ENCODE results near the gene ABCF1. TPM values are rescaled to one million over a fixed set of nuclear protein-coding genes. Genes with fewer than 3 reads are reported as not detected.
A peak's percentile ranks its signal among the peaks of the same experiment; 100 is the strongest.

The ABCF1 gene
- total and polyA plus RNA-seq, 5 experiments from 2014 or later, result 19.1 to 71.3 (median 43.1) TPM

- Mint-ChIP-seq H3K27me3 (peaks cover 0 to 2% (median 0%) of the 10 kb centered on the region in 5 donors), H3K4me3 (no peak overlapping the region), H3K4me1 (peaks cover 22 to 52% (median 40%) of the 10 kb centered on the region in 4 donors), H3K9me3 (no peaks in the 10 kb centered on the region), H3K27ac (peak overlapping the region in 4 of 10 donors; percentile 33 to 70 (median 47)), H3K36me3 (peaks cover 3 to 34% (median 5%) of the 10 kb centered on the region in 3 donors)
- POLR2A ChIA-PET, result interaction anchor here (0.6 kb wide), 1 partner anchor 19 kb away, joined by 3 read pairs; no protein-coding TSS in a partner anchor
- ATAC-seq (no peak), DNase-seq (no peak)
These were observed 10.3 kb upstream of the ABCF1 start for GRCh38 chr6:30560930-30561329.

- POLR2A ChIA-PET, result interaction anchor here (0.7 to 1.5 kb wide), 4 partner anchors 8 to 95 kb away, joined by 3 to 4 read pairs (median 4); no protein-coding TSS in a partner anchor
- ATAC-seq, result no peak
- H3K4me3 Mint-ChIP-seq, result peak overlapping the region in 1 of 10 donors; percentile 0
These were observed 8.5 kb upstream of the ABCF1 start for GRCh38 chr6:30562470-30563425.

GRCh38 chr6:30564114-30564513, 7.1 kb upstream of the ABCF1 start:
- H3K9me3 Mint-ChIP-seq, result no peaks in the 10 kb centered on the region
- H3K36me3 Mint-ChIP-seq, result peaks cover 3 to 31% (median 5%) of the 10 kb centered on the region in 3 donors
- no peak overlapping the region for H3K4me3 Mint-ChIP-seq
- POLR2A ChIA-PET, result interaction anchor here (0.6 to 1.5 kb wide), 2 partner anchors 13 to 90 kb away, joined by 3 to 4 read pairs; no protein-coding TSS in a partner anchor
- H3K27me3 Mint-ChIP-seq, result no peaks in the 10 kb centered on the region
- no peak for ATAC-seq
- peak overlapping the region in 9 of 10 donors; percentile 4 to 88 (median 56) for H3K27ac Mint-ChIP-seq
- peaks cover 14 to 30% (median 25%) of the 10 kb centered on the region in 4 donors for H3K4me1 Mint-ChIP-seq
- no peak for DNase-seq

More at GRCh38 chr6:30562470-30563425, 8.5 kb upstream of the ABCF1 start:
- H3K27me3 Mint-ChIP-seq, result no peaks in the 10 kb centered on the region
- peaks cover 16 to 37% (median 31%) of the 10 kb centered on the region in 4 donors for H3K4me1 Mint-ChIP-seq
- peaks cover 3 to 34% (median 5%) of the 10 kb centered on the region in 3 donors for H3K36me3 Mint-ChIP-seq
- DNase-seq, result no peak
- no peaks in the 10 kb centered on the region for H3K9me3 Mint-ChIP-seq
- H3K27ac Mint-ChIP-seq, result peak overlapping the region in 5 of 10 donors; percentile 7 to 77 (median 46)

GRCh38 chr6:30565772-30566171, 5.5 kb upstream of the ABCF1 start:
- DNase-seq, result no peak
- H3K4me3 Mint-ChIP-seq, result no peak overlapping the region
- no peaks in the 10 kb centered on the region for H3K9me3 Mint-ChIP-seq
- no peak for ATAC-seq
- H3K36me3 Mint-ChIP-seq, result peaks cover 3 to 20% (median 5%) of the 10 kb centered on the region in 3 donors
- no peaks in the 10 kb centered on the region for H3K27me3 Mint-ChIP-seq
- peaks cover 22 to 30% (median 29%) of the 10 kb centered on the region in 4 donors for H3K4me1 Mint-ChIP-seq
- peak overlapping the region in 6 of 10 donors; percentile 10 to 79 (median 44) for H3K27ac Mint-ChIP-seq
- POLR2A ChIA-PET, result interaction anchor here (0.7 to 2.4 kb wide), 4 partner anchors 8 to 32 kb away, joined by 3 to 8 read pairs (median 4); partner anchors contain the start of gene PRR3

- no peak for ATAC-seq
- Mint-ChIP-seq H3K36me3 (peaks cover 0 to 5% (median 0%) of the 10 kb centered on the region in 3 donors), H3K27me3 (no peaks in the 10 kb centered on the region), H3K4me3 (peak overlapping the region in 1 of 10 donors; percentile 58), H3K9me3 (no peaks in the 10 kb centered on the region), H3K27ac (peak overlapping the region in 6 of 10 donors; percentile 20 to 69 (median 46)), H3K4me1 (peaks cover 38 to 54% (median 46%) of the 10 kb centered on the region in 4 donors)
- POLR2A ChIA-PET, result no interaction called here
- DNase-seq, result peak in 1 of 10 donors; percentile 18
These were observed 3.0 kb upstream of the ABCF1 start for GRCh38 chr6:30568245-30568644.

GRCh38 chr6:30570263-30570662, 979 bp upstream of the ABCF1 start:
- Mint-ChIP-seq H3K9me3 (no peaks in the 10 kb centered on the region), H3K36me3 (peaks cover 0 to 12% (median 0%) of the 10 kb centered on the region in 3 donors), H3K4me3 (peak overlapping the region; percentile 91 to 100 (median 100)), H3K27me3 (no peaks in the 10 kb centered on the region), H3K27ac (peak overlapping the region; percentile 98 to 100 (median 99)), H3K4me1 (peaks cover 46 to 66% (median 62%) of the 10 kb centered on the region in 4 donors)
- POLR2A ChIA-PET, result interaction anchor here (1.1 to 3.3 kb wide), 18 partner anchors 8 to 161 kb away, joined by 3 to 49 read pairs (median 6); partner anchors contain the start of genes GNL1, MRPS18B, PPP1R10 and PRR3
- no peak for ATAC-seq
- DNase-seq, result peak in 1 of 10 donors; percentile 4

- peak overlapping the region; percentile 91 to 100 (median 100) for H3K4me3 Mint-ChIP-seq
- DNase-seq, result no peak
- H3K9me3 Mint-ChIP-seq, result no peaks in the 10 kb centered on the region
- POLR2A ChIA-PET, result interaction anchor here (0.9 to 3.3 kb wide), 22 partner anchors 9 to 259 kb away, joined by 3 to 49 read pairs (median 5); partner anchors contain the start of genes GNL1, MDC1, MRPS18B and PPP1R10
- H3K27me3 Mint-ChIP-seq, result no peaks in the 10 kb centered on the region
- H3K27ac Mint-ChIP-seq, result peak overlapping the region; percentile 98 to 100 (median 99)
- H3K36me3 Mint-ChIP-seq, result peaks cover 0 to 12% (median 0%) of the 10 kb centered on the region in 3 donors
- peaks cover 45 to 69% (median 63%) of the 10 kb centered on the region in 4 donors for H3K4me1 Mint-ChIP-seq
- ATAC-seq, result peak; percentile 31 to 39
These were observed 535 bp upstream of the ABCF1 start for GRCh38 chr6:30570740-30571074.

GRCh38 chr6:30571762-30572082, 480 bp downstream of the ABCF1 start:
- Mint-ChIP-seq H3K4me1 (peaks cover 49 to 70% (median 65%) of the 10 kb centered on the region in 4 donors), H3K27me3 (no peaks in the 10 kb centered on the region), H3K27ac (peak overlapping the region; percentile 98 to 100 (median 99)), H3K36me3 (peaks cover 0 to 18% (median 0%) of the 10 kb centered on the region in 3 donors), H3K9me3 (no peaks in the 10 kb centered on the region), H3K4me3 (peak overlapping the region; percentile 91 to 100 (median 100))
- DNase-seq, result no peak
- ATAC-seq, result no peak
- POLR2A ChIA-PET, result interaction anchor here (0.5 to 3.3 kb wide), 18 partner anchors 15 to 258 kb away, joined by 3 to 49 read pairs (median 5); partner anchors contain the start of genes GNL1, MDC1, MRPS18B and PPP1R10

- Mint-ChIP-seq H3K4me1 (peaks cover 52 to 74% (median 69%) of the 10 kb centered on the region in 4 donors), H3K27ac (peak overlapping the region; percentile 98 to 100 (median 99)), H3K27me3 (no peaks in the 10 kb centered on the region), H3K9me3 (no peaks in the 10 kb centered on the region), H3K4me3 (peak overlapping the region; percentile 91 to 100 (median 100)), H3K36me3 (peaks cover 0 to 22% (median 3%) of the 10 kb centered on the region in 3 donors)
- ATAC-seq, result no peak
- POLR2A ChIA-PET, result interaction anchor here (3.3 kb wide), 1 partner anchor 42 kb away, joined by 39 read pairs; no protein-coding TSS in a partner anchor
- DNase-seq, result no peak
These were observed 906 bp downstream of the ABCF1 start for GRCh38 chr6:30572148-30572547.

GRCh38 chr6:30573113-30573512, 1.9 kb downstream of the ABCF1 start:
- Mint-ChIP-seq H3K9me3 (no peaks in the 10 kb centered on the region), H3K4me1 (peaks cover 55 to 77% (median 71%) of the 10 kb centered on the region in 4 donors), H3K36me3 (peaks cover 2 to 31% (median 9%) of the 10 kb centered on the region in 3 donors), H3K27me3 (no peaks in the 10 kb centered on the region), H3K27ac (peak overlapping the region; percentile 7 to 100 (median 71)), H3K4me3 (peak overlapping the region; percentile 91 to 100 (median 100))
- POLR2A ChIA-PET, result interaction anchor here (0.5 to 1.6 kb wide), 2 partner anchors 17 to 23 kb away, joined by 3 to 6 read pairs; partner anchors contain the start of genes GNL1 and PRR3
- DNase-seq (no peak), ATAC-seq (no peak)

- no peak for ATAC-seq
These were observed 6.8 kb downstream of the ABCF1 start for GRCh38 chr6:30578051-30578450.

GRCh38 chr6:30583921-30584320, 12.7 kb downstream of the ABCF1 start:
- Mint-ChIP-seq H3K4me1 (peaks cover 0 to 3% (median under 1%) of the 10 kb centered on the region in 4 donors), H3K27ac (peak overlapping the region in 3 of 10 donors; percentile 40 to 73 (median 48)), H3K9me3 (no peaks in the 10 kb centered on the region), H3K4me3 (no peak overlapping the region), H3K36me3 (peaks cover 4 to 96% (median 39%) of the 10 kb centered on the region in 3 donors), H3K27me3 (no peaks in the 10 kb centered on the region)
- POLR2A ChIA-PET, result interaction anchor here (0.5 to 1.3 kb wide), 2 partner anchors 10 to 21 kb away, joined by 3 to 6 read pairs; no protein-coding TSS in a partner anchor
- ATAC-seq (no peak), DNase-seq (no peak)

More at GRCh38 chr6:30578051-30578450, 6.8 kb downstream of the ABCF1 start:
- Mint-ChIP-seq H3K27me3 (no peaks in the 10 kb centered on the region), H3K4me3 (peak overlapping the region in 1 of 10 donors; percentile 28), H3K9me3 (no peaks in the 10 kb centered on the region), H3K4me1 (peaks cover 25 to 37% (median 31%) of the 10 kb centered on the region in 4 donors), H3K36me3 (peaks cover 9 to 75% (median 19%) of the 10 kb centered on the region in 3 donors), H3K27ac (peak overlapping the region in 1 of 10 donors; percentile 46)
- POLR2A ChIA-PET, result interaction anchor here (0.8 to 2.9 kb wide), 5 partner anchors 12 to 37 kb away, joined by 3 to 8 read pairs (median 4); no protein-coding TSS in a partner anchor
- no peak for DNase-seq
